CD4-positive, CD25-positive, alpha-beta regulatory T cell (primary cell): ENCODE measurements around the gene PREX1. TPM values are rescaled to one million over a fixed set of nuclear protein-coding genes. Genes with fewer than 3 reads are reported as not detected.

ENCODE experiments used
- ATAC-seq, 2 donors: fragments of 150-1000 bp; cut with Tn5 transposase; one replicate each; pipeline ENCODE4 v1.10.0; 2021; ENCODE audit warnings: low read depth in 2 of 2, moderate number of reproducible peaks in 2 of 2, moderate library complexity in 1 of 2
- DNase-seq, 3 donors: peaks; one replicate each; pipeline versions ENCODE4 v3.0.0 to v3.0.0-alpha.2; 2012 to 2022; ENCODE audit warnings: mixed read lengths in 1 of 3
- H3K27ac ChIP-seq: one replicate; pipeline ENCODE4 v1.7.0; 2013; ENCODE audit warnings: mild to moderate bottlenecking, low read length; ENCODE audit not compliant: insufficient read depth, poor library complexity, severe bottlenecking
- H3K27me3 ChIP-seq: one replicate; pipeline ENCODE4 v1.7.0; 2013; ENCODE audit warnings: low read length; ENCODE audit not compliant: control insufficient read depth, insufficient read depth
- H3K36me3 ChIP-seq: one replicate; pipeline ENCODE4 v1.7.0; 2013; ENCODE audit warnings: mild to moderate bottlenecking, low read length, moderate library complexity; ENCODE audit not compliant: control insufficient read depth, insufficient read depth
- H3K4me1 ChIP-seq: 2 replicates; pipeline ENCODE4 v1.7.0; 2013; ENCODE audit warnings: mild to moderate bottlenecking, low read length; ENCODE audit not compliant: insufficient read depth, control insufficient read depth, poor library complexity, severe bottlenecking
- H3K4me3 ChIP-seq: one replicate; pipeline ENCODE4 v1.7.0; 2013; ENCODE audit warnings: low read depth, mild to moderate bottlenecking, low read length, moderate library complexity
- H3K9me3 ChIP-seq, 2 experiments: 1 replicate in 1 of 2; 2 replicates in 1 of 2; pipeline ENCODE4 v1.7.0; 2013; ENCODE audit warnings: low read length in 2 of 2, mild to moderate bottlenecking in 1 of 2, moderate library complexity in 1 of 2; ENCODE audit not compliant: control insufficient read depth in 2 of 2
- H3K27ac Mint-ChIP-seq, 3 donors: one replicate each; pipeline ENCODE4 v1.8.0; 2020 to 2022; ENCODE audit warnings: mild to moderate bottlenecking in 3 of 3, mixed read lengths in 3 of 3, moderate library complexity in 2 of 3
- H3K27me3 Mint-ChIP-seq: one replicate; pipeline ENCODE4 v1.8.0; 2022; ENCODE audit warnings: mild to moderate bottlenecking, mixed read lengths
- H3K36me3 Mint-ChIP-seq: one replicate; pipeline ENCODE4 v1.8.0; 2020; ENCODE audit warnings: mixed read lengths
- H3K4me1 Mint-ChIP-seq, 4 donors: one replicate each; pipeline ENCODE4 v1.8.0; 2020 to 2022; ENCODE audit warnings: mixed read lengths in 4 of 4, mild to moderate bottlenecking in 1 of 4
- H3K4me3 Mint-ChIP-seq, 4 donors: one replicate each; pipeline ENCODE4 v1.8.0; 2020 to 2022; ENCODE audit warnings: mild to moderate bottlenecking in 4 of 4, mixed read lengths in 4 of 4, moderate library complexity in 3 of 4
- H3K9me3 Mint-ChIP-seq, 7 donors: one replicate each; pipeline ENCODE4 v1.8.0; 2020 to 2022; ENCODE audit warnings: mixed read lengths in 7 of 7, mild to moderate bottlenecking in 3 of 7, moderate library complexity in 2 of 7
- polyA plus RNA-seq, 4 donors: library from polyadenylated mRNA; unstranded; fragments of 300-500 nt; fragmentation: Illumina TruSeq; gene quantifications; one replicate each; pipeline ENCODE4 v1.2.3, GENCODE V29; 2021
- total RNA-seq: library from RNA; stranded (reverse); gene quantifications from one replicate; pipeline ENCODE4 v1.2.3, GENCODE V29; 2022

PREX1 gene
- total and polyA plus RNA-seq, 5 donors from 2014 or later, result 40.8 to 264 (median 57.0) TPM

GRCh38 chr20:48616481-48616880, 211.3 kb downstream of the PREX1 start:
- H3K36me3 Mint-ChIP-seq, result no peaks in the 10 kb centered on the region
- H3K27ac Mint-ChIP-seq, result no peak overlapping the region
- Histone ChIP-seq H3K9me3 (no peaks in the 10 kb centered on the region), H3K4me1 (peaks cover 11% of the 10 kb centered on the region), H3K27ac (no peak overlapping the region), H3K27me3 (no peaks in the 10 kb centered on the region), H3K36me3 (no peaks in the 10 kb centered on the region), H3K4me3 (no peak overlapping the region)
- H3K9me3 Mint-ChIP-seq, result peaks cover 0 to 2% (median 0%) of the 10 kb centered on the region in 7 donors
- peaks cover 6 to 10% (median 8%) of the 10 kb centered on the region in 4 donors for H3K4me1 Mint-ChIP-seq
- no peak overlapping the region for H3K4me3 Mint-ChIP-seq
- ATAC-seq (no peak), DNase-seq (no peak)
- H3K27me3 Mint-ChIP-seq, result no peaks in the 10 kb centered on the region

- Mint-ChIP-seq H3K4me3 (no peak overlapping the region), H3K4me1 (peaks cover 4 to 7% (median 6%) of the 10 kb centered on the region in 4 donors), H3K9me3 (peaks cover 0 to 2% (median 0%) of the 10 kb centered on the region in 7 donors), H3K27ac (no peak overlapping the region), H3K36me3 (no peaks in the 10 kb centered on the region), H3K27me3 (no peaks in the 10 kb centered on the region)
- ATAC-seq, result no peak
- Histone ChIP-seq H3K27ac (no peak overlapping the region), H3K9me3 (no peaks in the 10 kb centered on the region), H3K4me3 (no peak overlapping the region), H3K4me1 (peaks cover 5% of the 10 kb centered on the region), H3K27me3 (no peaks in the 10 kb centered on the region), H3K36me3 (no peaks in the 10 kb centered on the region)
- DNase-seq, result no peak
These were observed 211.9 kb downstream of the PREX1 start for GRCh38 chr20:48615871-48616270.

- Histone ChIP-seq H3K9me3 (no peaks in the 10 kb centered on the region), H3K27ac (no peak overlapping the region), H3K27me3 (no peaks in the 10 kb centered on the region), H3K4me3 (no peak overlapping the region), H3K36me3 (no peaks in the 10 kb centered on the region), H3K4me1 (no peaks in the 10 kb centered on the region)
- Mint-ChIP-seq H3K36me3 (no peaks in the 10 kb centered on the region), H3K9me3 (peaks cover 0 to 2% (median 0%) of the 10 kb centered on the region in 7 donors), H3K4me1 (peaks cover 5 to 13% (median 9%) of the 10 kb centered on the region in 4 donors), H3K27ac (no peak overlapping the region), H3K4me3 (no peak overlapping the region), H3K27me3 (no peaks in the 10 kb centered on the region)
- no peak for DNase-seq
- ATAC-seq, result no peak
These were observed 213.1 kb downstream of the PREX1 start for GRCh38 chr20:48614593-48615274.

- H3K36me3 ChIP-seq, result no peaks in the 10 kb centered on the region
- peaks cover 5 to 21% (median 15%) of the 10 kb centered on the region in 4 donors for H3K4me1 Mint-ChIP-seq
- no peak overlapping the region for H3K27ac Mint-ChIP-seq
- H3K27ac ChIP-seq, result no peak overlapping the region
- H3K27me3 Mint-ChIP-seq, result no peaks in the 10 kb centered on the region
- no peaks in the 10 kb centered on the region for H3K27me3 ChIP-seq
- peaks cover 5% of the 10 kb centered on the region for H3K4me1 ChIP-seq
- peaks cover 0 to 2% (median 0%) of the 10 kb centered on the region in 7 donors for H3K9me3 Mint-ChIP-seq
- ATAC-seq (no peak), DNase-seq (no peak)
- no peaks in the 10 kb centered on the region for H3K9me3 ChIP-seq
- no peak overlapping the region for H3K4me3 ChIP-seq
- no peaks in the 10 kb centered on the region for H3K36me3 Mint-ChIP-seq
- H3K4me3 Mint-ChIP-seq, result no peak overlapping the region
These were observed 213.9 kb downstream of the PREX1 start for GRCh38 chr20:48613926-48614325.

GRCh38 chr20:48612335-48612734, 215.5 kb downstream of the PREX1 start:
- Histone ChIP-seq H3K27me3 (no peaks in the 10 kb centered on the region), H3K4me1 (peaks cover 5% of the 10 kb centered on the region), H3K27ac (no peak overlapping the region), H3K4me3 (no peak overlapping the region), H3K36me3 (no peaks in the 10 kb centered on the region), H3K9me3 (no peaks in the 10 kb centered on the region)
- H3K27me3 Mint-ChIP-seq, result no peaks in the 10 kb centered on the region
- H3K9me3 Mint-ChIP-seq, result no peaks in the 10 kb centered on the region
- ATAC-seq, result no peak
- no peak for DNase-seq
- H3K27ac Mint-ChIP-seq, result no peak overlapping the region
- no peaks in the 10 kb centered on the region for H3K36me3 Mint-ChIP-seq
- H3K4me1 Mint-ChIP-seq, result peaks cover 5 to 21% (median 16%) of the 10 kb centered on the region in 4 donors
- H3K4me3 Mint-ChIP-seq, result no peak overlapping the region

- peaks cover 5% of the 10 kb centered on the region for H3K4me1 ChIP-seq
- Mint-ChIP-seq H3K27me3 (no peaks in the 10 kb centered on the region), H3K36me3 (no peaks in the 10 kb centered on the region), H3K4me1 (peaks cover 5 to 21% (median 16%) of the 10 kb centered on the region in 4 donors), H3K9me3 (no peaks in the 10 kb centered on the region), H3K27ac (no peak overlapping the region), H3K4me3 (no peak overlapping the region)
- no peaks in the 10 kb centered on the region for H3K27me3 ChIP-seq
- no peak for ATAC-seq
- H3K36me3 ChIP-seq, result no peaks in the 10 kb centered on the region
- no peak overlapping the region for H3K27ac ChIP-seq
- H3K4me3 ChIP-seq, result no peak overlapping the region
- H3K9me3 ChIP-seq, result no peaks in the 10 kb centered on the region
- no peak for DNase-seq
These were observed 216.8 kb downstream of the PREX1 start for GRCh38 chr20:48610996-48611395.

- peak overlapping the region; percentile 16 to 81 (median 40) for H3K27ac Mint-ChIP-seq
- H3K4me3 Mint-ChIP-seq, result peak overlapping the region in 1 of 4 donors; percentile 11
These were observed 218.3 kb downstream of the PREX1 start for GRCh38 chr20:48609491-48609978.

GRCh38 chr20:48608756-48609155, 219.0 kb downstream of the PREX1 start:
- ATAC-seq (no peak), DNase-seq (no peak)
- Mint-ChIP-seq H3K4me1 (peaks cover 5 to 21% (median 16%) of the 10 kb centered on the region in 4 donors), H3K27ac (peak overlapping the region in 1 of 3 donors; percentile 16), H3K36me3 (no peaks in the 10 kb centered on the region), H3K9me3 (no peaks in the 10 kb centered on the region), H3K4me3 (no peak overlapping the region), H3K27me3 (no peaks in the 10 kb centered on the region)
- Histone ChIP-seq H3K9me3 (no peaks in the 10 kb centered on the region), H3K4me1 (peaks cover 5% of the 10 kb centered on the region), H3K36me3 (no peaks in the 10 kb centered on the region), H3K27me3 (no peaks in the 10 kb centered on the region), H3K27ac (no peak overlapping the region), H3K4me3 (no peak overlapping the region)

More at GRCh38 chr20:48609491-48609978, 218.3 kb downstream of the PREX1 start:
- Histone ChIP-seq H3K9me3 (no peaks in the 10 kb centered on the region), H3K4me3 (no peak overlapping the region), H3K27ac (no peak overlapping the region), H3K4me1 (peaks cover 5% of the 10 kb centered on the region), H3K36me3 (no peaks in the 10 kb centered on the region), H3K27me3 (no peaks in the 10 kb centered on the region)
- Mint-ChIP-seq H3K9me3 (no peaks in the 10 kb centered on the region), H3K36me3 (no peaks in the 10 kb centered on the region), H3K4me1 (peaks cover 5 to 21% (median 16%) of the 10 kb centered on the region in 4 donors), H3K27me3 (no peaks in the 10 kb centered on the region)
- ATAC-seq (peak in 1 of 2 donors; percentile 51), DNase-seq (peak in 1 of 3 donors; percentile 49)
